Colon (tissue), 2 donors: Measurements from ENCODE around the gene LOX.

Experiments used
- FAIRE-seq: peaks from 2 replicates; lab custom pipeline; 2012; peaks lifted over from hg19 to GRCh38; lab: Jason Lieb, UNC
- donor health status: control.
- donor health status: control.

The LOX gene

DNA sequence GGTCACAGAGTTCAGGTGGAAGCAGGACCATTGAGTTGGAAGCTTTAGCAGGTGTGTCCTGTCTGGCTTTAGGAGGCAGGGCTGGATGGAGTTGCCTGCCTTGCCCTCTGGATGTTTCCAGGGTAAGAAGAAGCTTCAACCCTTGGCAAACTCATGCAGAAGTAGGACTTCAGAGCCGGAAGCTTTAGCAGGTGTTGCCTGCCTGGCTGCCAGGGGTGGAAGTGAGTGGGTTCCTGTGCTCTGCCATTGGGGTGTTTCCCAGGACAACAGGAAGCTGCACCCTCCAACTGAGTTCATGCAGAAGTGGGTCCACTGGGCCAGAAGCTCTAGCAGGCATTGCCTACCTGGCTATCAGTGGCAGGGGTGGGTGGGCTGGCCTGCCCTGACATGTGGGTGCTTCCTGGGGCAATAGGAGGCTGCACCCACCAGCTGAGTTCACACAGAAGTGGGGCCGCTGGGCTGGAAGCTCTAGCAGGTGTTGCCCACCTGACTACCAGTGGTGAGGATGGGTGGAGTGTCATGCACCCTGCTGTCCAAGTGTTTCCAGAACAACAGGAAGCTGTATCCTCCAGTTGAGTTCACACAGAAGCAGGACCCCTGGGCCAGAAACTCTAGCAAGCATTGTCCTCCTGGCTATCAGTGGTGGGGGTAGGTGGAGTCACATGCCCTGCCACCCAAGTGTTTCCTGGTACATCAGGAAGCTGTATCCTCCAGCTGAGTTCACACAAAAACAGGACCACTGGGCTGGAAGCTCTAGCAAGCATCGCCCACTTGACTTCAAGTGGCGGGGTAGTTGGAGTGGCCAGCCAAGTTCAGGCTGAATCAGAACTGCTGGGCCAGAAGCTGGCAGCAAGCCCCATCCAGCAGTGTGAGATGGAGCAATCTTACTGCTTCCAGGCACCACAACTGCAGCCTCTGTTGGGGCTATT lies 24.6 kb downstream of the LOX start:
- FAIRE-seq, result no peak

DNA sequence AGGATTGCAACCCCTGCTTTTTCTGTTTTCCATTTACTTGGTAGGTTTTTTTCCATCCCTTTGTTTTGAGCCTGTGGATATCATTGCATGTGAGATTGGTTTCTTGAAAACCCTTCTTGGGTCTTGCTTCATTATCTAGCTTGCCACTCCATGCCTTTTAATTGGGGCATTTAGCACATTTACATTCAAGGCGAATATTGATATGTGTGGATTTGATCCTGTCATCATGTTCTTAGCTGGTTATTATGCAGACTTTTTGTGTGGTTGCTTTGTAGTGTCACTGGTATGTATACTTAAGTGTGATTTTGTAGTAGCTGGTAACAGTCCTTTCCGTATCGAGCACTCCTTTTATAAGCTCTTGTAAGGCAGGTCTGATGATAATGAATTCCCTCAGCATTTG lies 26.5 kb downstream of the LOX start:
- FAIRE-seq, result no peak

DNA sequence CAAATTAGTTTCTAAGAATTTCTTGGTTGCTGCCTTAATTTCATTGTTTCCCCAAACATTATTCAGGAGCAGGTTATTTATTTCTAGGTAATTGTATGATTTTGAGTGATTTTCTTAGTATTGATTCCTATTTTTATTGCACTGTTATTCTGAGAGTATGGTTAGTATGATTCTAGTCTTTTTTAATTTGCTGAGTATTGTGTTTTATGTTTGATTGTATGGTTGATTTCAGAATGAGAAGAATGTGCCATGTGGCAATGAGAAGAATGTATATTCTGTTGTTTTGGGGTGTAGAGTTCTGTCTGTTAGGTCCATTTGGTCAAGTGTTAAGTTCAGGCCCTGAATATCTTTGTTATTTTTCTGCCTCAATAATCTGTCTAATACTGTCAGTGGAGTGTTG lies 27.1 kb downstream of the LOX start:
- FAIRE-seq, result no peak

DNA sequence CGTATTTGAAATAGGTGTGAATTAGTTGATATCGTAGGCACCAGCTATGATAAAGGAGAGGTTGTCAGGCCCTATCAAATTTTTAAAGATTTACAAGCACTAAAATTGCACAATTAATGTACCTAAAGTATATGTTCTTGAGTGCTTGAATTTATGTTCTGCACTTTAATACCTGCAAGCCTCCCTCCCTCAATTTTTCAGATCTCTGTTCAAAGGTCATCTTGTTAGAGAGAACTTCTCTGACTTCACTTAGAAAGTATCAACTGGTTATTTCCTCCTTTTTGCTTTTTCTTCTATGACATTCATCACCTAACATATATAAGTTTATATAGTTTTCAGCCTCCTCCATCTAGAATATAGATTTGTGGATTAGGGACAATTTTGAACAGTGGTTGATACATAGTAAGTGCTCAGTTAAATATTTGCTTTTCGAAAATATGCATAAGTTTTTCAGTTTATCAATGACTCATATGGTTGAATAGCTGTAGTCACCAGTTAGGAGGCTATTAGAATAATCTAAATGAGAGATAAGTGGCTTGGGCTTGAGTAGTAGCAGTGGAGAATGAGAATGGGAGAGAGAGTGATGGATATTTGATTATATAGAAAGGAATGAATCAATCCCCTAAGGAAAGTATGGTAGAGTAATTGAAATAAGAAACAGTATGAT lies 37.3 kb downstream of the LOX start:
- FAIRE-seq, result no peak

DNA sequence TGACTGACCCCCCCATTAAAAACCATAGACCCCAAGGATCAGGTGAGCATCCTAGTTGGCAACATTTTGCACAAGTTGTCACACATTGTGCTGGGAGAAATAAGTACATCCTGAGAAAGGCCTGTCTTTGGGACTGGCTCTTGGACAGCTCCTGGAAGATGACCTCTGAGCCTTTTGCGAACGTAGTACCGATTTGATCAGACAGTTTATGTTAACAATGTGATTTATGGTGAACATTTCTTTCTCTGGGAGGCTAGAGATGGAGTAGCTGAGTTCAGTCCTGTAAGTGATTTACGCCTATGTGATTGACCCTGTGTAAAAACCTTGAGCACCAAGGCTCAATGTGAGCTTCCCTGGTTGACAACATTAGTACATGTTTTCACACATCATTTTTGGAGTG lies 41.7 kb downstream of the LOX start:
- FAIRE-seq, result no peak

DNA sequence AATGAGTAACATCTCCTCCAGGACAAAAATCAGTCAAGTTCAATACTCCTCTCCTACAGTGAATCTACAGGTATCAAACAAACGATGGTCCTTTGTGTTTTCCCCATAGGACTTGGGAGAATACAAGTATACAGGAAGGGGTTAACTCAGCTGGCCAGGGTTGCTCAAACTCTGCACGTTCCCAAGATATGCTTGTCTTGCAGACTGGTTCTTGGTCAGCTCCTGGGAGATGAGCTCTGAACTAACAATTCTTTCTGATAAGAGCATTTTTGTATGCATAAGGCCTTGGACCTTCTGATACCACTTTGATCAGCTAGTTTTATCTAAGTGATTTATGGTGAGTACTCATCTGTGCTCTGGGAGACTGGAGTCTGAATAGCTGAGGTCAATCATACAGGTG lies 42.1 kb downstream of the LOX start:
- no peak for FAIRE-seq

DNA sequence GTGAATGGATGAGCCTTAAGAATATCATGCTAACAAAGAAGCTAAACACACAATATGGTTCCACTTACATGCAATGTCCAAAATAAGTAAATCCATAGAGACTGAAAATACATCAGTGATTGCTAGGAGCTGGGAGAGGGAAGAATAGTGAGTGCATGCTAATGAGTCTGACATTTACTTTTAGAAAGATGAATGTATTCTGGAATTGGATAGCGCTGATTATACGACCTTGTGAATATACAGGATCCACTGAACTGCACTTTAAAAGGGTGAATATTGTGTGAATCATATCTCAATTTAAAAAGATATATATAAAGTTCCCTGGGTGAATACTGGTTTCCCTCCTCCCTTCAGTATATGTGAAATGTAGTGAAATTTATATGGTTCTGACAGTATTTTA lies 46.2 kb downstream of the LOX start:
- FAIRE-seq, result no peak

DNA sequence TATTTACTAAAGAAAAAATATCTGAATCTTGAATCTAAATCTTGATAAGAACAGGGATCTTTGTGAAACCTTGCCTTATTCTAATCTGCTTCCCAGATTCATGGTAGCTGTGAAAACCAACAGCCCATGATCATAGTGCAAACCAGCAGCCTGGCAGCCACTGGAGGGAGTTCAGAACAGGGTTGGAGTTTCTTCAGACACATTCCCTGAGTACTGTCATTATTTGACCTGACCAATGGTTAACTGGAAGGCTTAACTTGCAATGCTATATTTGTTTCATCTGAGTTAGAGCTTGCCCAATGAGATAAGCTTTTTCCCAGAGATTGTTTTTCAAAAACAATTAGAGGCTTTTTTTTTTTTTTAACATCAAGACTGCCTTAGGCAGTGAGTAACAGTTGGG lies 47.8 kb downstream of the LOX start:
- no peak for FAIRE-seq

DNA sequence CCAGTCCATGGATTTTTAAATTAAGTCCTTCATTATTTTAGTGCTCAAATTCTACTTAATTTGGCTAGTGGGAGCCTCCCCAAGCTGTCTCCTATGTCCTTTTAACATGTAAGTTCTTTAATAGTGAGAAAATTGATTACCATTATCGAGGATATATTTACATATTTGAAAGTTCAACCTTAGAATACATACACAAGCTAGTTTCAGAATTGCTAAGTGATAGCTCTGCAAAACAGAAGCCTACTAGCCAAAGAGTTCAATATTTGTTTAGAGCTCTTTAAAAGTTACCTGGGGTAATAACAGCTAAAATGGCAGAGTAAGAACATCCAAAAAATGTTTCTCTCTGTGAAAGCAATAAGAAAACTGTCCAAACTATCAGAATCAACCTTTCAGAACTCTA lies 48.2 kb downstream of the LOX start:
- FAIRE-seq, result no peak

DNA sequence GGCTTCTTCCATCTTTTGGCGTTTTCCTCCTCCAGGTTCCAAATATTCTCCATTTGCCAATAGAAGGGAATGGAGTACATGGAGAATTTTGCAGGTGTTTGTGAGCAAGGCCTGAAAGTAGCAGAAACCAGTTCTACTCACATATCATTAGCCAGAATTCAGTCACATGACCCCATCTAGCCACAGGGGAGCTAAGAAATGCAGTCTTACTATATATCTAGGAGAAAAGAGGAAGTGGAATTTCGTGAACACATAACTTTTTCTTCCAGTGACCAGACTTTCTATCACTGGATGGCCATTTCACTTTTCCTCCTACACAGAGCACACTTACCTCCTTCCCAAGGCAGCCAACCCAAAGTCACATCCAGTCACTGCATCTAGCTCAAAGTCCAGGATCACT lies 55.1 kb downstream of the LOX start:
- FAIRE-seq, result no peak

DNA sequence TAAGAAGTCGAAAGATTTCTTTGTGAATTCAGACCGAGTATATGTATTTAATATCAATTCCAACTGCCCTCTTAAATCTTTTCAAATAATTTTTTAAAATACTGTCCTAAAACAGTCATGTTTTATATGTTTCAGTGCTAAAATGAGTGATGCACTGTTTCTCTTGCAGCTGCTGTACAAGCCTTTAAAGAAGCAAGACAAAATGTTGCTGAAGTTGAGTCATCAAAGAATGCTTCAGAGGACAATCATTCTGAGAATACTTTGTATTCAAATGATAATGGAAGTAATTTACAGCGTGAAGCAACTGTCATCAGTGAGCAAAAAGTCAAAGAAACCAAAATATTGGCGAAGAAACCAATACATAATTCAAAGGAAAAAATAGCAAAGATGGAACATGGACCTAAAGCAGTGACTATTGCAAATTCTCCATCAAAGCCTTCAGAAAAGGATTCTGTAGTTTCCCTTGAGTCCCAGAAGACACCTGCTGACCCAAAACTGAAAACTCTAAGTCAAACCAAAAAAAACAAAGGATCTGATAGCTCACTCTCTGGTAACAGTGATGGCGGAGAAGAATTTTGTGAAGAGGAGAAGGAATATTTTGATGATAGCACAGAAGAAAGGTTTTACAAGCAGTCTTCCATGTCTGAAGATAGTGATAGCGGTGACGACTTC lies 58.0 kb downstream of the LOX start:
- FAIRE-seq, result no peak

DNA sequence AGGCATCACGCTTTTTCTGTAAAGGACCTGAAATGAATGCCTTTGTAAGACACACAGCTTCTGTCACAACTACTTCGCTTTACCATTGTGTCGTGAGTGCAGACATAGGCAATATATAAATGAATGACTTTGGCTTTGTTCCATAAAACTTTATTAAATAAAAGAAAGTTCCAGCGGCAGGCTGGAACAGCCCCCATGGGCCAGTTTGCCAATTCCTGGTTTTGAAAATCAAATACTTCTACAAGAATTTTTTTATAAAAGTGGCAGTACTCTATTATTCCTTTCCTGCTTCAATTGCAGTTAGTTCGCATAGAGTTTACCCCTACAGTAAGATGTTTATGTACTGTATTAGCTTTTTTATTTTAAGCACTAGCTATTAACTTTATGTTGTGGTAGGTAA lies 62.6 kb downstream of the LOX start:
- FAIRE-seq, result no peak

DNA sequence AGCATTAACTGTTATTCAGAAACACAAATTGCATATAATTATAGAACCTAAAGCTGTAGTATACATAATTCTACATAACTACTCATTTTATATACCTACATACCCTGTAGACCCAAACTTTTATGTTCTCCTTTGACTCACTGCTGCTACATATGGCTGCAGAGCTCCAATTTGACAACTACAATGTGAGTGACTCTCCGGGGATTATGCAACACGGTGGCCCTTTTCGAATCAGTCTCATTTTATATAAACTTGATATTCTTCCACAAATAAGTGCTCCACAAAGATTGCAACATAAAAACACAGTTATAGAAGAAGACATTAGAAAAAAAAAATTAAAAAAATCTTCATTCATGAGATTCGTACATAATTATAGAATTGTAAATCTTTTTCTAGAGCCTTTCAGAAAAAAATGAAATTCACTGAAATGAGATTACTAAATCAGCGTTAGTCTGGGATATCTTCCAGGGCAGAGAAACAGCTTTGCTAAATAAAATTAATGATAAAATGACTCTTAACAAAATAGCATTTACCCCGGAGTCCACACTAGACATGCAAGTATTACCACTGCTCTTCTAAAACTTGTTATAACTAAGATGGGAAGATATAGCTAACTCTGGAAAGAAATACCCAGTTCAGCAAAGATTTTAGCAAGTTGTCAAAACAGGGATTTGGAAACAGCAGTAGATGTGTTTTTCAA lies 63.7 kb downstream of the LOX start:
- no peak for FAIRE-seq
